HepG2 (cell line): Measurements from ENCODE around the gene YWHAH. TPM values are rescaled to one million over a fixed set of nuclear protein-coding genes. Genes with fewer than 3 reads are reported as not detected.

Source experiments
- CREM ChIP-seq, 2 experiments: sonication (generic) in 1 of 2; formaldehyde crosslinking in 1 of 2; IDR thresholded peaks; 2 replicates each; pipeline versions ENCODE4 v1.4.0 to v1.6.1; 2016 to 2020; ENCODE audit warnings: antibody characterized with exemption in 1 of 2, mild to moderate bottlenecking in 1 of 2, missing genetic modification reagents in 1 of 2
- EP300 ChIP-seq, 3 experiments: sonication (generic) in 1 of 3; formaldehyde crosslinking in 1 of 3; IDR thresholded peaks; 2 replicates each; pipeline versions ENCODE4 v1.5.1 to v1.6.1; 2011 to 2020; ENCODE audit warnings: low read depth in 2 of 3, low read length in 2 of 3, borderline replicate concordance in 1 of 3, improper control_type of control experiment in 1 of 3, mild to moderate bottlenecking in 1 of 3, missing genetic modification reagents in 1 of 3, moderate library complexity in 1 of 3
- ESRRA ChIP-seq: sonication (generic); formaldehyde crosslinking; IDR thresholded peaks from 2 replicates; pipeline ENCODE4 v1.5.1; 2020; ENCODE audit warnings: mild to moderate bottlenecking, low read depth, missing genetic modification reagents
- GATAD1 ChIP-seq: IDR thresholded peaks from 2 replicates; pipeline ENCODE4 v1.6.1; 2016; ENCODE audit warnings: missing genetic modification reagents, missing compliant biosample characterization
- NCOA1 ChIP-seq: sonication (generic); formaldehyde crosslinking; IDR thresholded peaks from 2 replicates; pipeline ENCODE4 v1.9.0; 2021; ENCODE audit warnings: missing genetic modification reagents
- NFRKB ChIP-seq: fragments of 450-650 bp; IDR thresholded peaks from 2 replicates; pipeline ENCODE4 v1.6.1; 2017
- POGZ ChIP-seq: sonication (generic); formaldehyde crosslinking; IDR thresholded peaks from 2 replicates; pipeline ENCODE4 v1.4.0; 2020; ENCODE audit warnings: mild to moderate bottlenecking, missing genetic modification reagents
- REPIN1 ChIP-seq: sonication (generic); formaldehyde crosslinking; IDR thresholded peaks from 2 replicates; pipeline ENCODE4 v1.8.0; 2022; ENCODE audit warnings: missing genetic modification reagents, low read depth, mild to moderate bottlenecking, borderline replicate concordance
- SALL1 ChIP-seq: sonication (generic); formaldehyde crosslinking; IDR thresholded peaks from 2 replicates; pipeline ENCODE4 v1.8.0; 2022; ENCODE audit warnings: mild to moderate bottlenecking, missing genetic modification reagents
- SP5 ChIP-seq: IDR thresholded peaks from 2 replicates; pipeline ENCODE4 v1.6.1; 2016; ENCODE audit warnings: low read depth, borderline replicate concordance
- SPEN ChIP-seq: sonication (generic); formaldehyde crosslinking; IDR thresholded peaks from 2 replicates; pipeline ENCODE4 v1.5.1; 2020; ENCODE audit warnings: low read depth, mild to moderate bottlenecking, missing genetic modification reagents
- TEAD3 ChIP-seq: optimal IDR thresholded peaks from 2 replicates; pipeline ENCODE3; 2016; ENCODE audit warnings: borderline replicate concordance
- ZIK1 ChIP-seq: sonication (generic); formaldehyde crosslinking; IDR thresholded peaks from 2 replicates; pipeline ENCODE4 v1.5.0; 2020; ENCODE audit warnings: mild to moderate bottlenecking, low read depth, missing genetic modification reagents, borderline replicate concordance
- ZNF121 ChIP-seq: sonication (generic); formaldehyde crosslinking; IDR thresholded peaks from 2 replicates; pipeline ENCODE4 v1.5.0; 2020; ENCODE audit warnings: mild to moderate bottlenecking, missing genetic modification reagents
- ZNF207 ChIP-seq: fragments of 450-650 bp; IDR thresholded peaks from 2 replicates; pipeline ENCODE4 v1.6.1; 2016; ENCODE audit warnings: antibody characterized with exemption, borderline replicate concordance
- ZNF792 ChIP-seq: IDR thresholded peaks from 2 replicates; pipeline ENCODE4 v1.6.1; 2016
- ZZZ3 ChIP-seq: sonication (generic); formaldehyde crosslinking; IDR thresholded peaks from 2 replicates; pipeline ENCODE4 v1.4.0; 2020; ENCODE audit warnings: missing genetic modification reagents, mild to moderate bottlenecking, borderline replicate concordance
- polyA plus RNA-seq, 8 experiments: library from polyadenylated mRNA; depleted of rRNA in 3 of 8; stranded (reverse) in 7 of 8; unstranded in 1 of 8; fragments of >200 nt; fragmentation: Illumina TruSeq in 4 of 8; extraction: Trizol in 4 of 8; gene quantifications; 2 replicates each; pipeline versions ENCODE4 v1.2.1 to v1.2.3, GENCODE V29; 2011 to 2016; ENCODE audit warnings: low read depth in 4 of 8, missing spikeins in 1 of 8, mixed read lengths in 1 of 8; ENCODE audit not compliant: insufficient read depth in 1 of 8
- total RNA-seq, 5 experiments: library from RNA; depleted of rRNA; stranded (reverse); fragments of >200 nt; fragmentation: Illumina TruSeq; extraction: Trizol; gene quantifications; 2 replicates each; pipeline ENCODE4 v1.2.3, GENCODE V29; 2016; ENCODE audit warnings: low read depth in 1 of 5
- TF ChIP-seq, protein P1 (sequence below): sonication (generic); formaldehyde crosslinking; IDR thresholded peaks from 2 replicates; pipeline ENCODE4 v1.9.0; 2021; ENCODE audit warnings: missing genetic modification reagents, mild to moderate bottlenecking, borderline replicate concordance
- TF ChIP-seq, protein P2 (sequence below): IDR thresholded peaks from 2 replicates; pipeline ENCODE4 v1.6.1; 2016; ENCODE audit warnings: missing genetic modification reagents, missing compliant biosample characterization
- TF ChIP-seq, protein P3 (sequence below): sonication (generic); formaldehyde crosslinking; IDR thresholded peaks from 2 replicates; pipeline ENCODE4 v1.5.0; 2020; ENCODE audit warnings: mild to moderate bottlenecking, missing genetic modification reagents, borderline replicate concordance
- TF ChIP-seq, protein P4 (sequence below): sonication (generic); formaldehyde crosslinking; IDR thresholded peaks from 2 replicates; pipeline ENCODE4 v1.4.0; 2020; ENCODE audit warnings: missing genetic modification reagents, low read depth, mild to moderate bottlenecking, borderline replicate concordance

YWHAH gene
- total and polyA plus RNA-seq, 2 of the 13 experiments (the other 11 are each of a cell fraction or from before 2014, with no cell fraction given), result 35.6 to 92.7 TPM

DNA sequence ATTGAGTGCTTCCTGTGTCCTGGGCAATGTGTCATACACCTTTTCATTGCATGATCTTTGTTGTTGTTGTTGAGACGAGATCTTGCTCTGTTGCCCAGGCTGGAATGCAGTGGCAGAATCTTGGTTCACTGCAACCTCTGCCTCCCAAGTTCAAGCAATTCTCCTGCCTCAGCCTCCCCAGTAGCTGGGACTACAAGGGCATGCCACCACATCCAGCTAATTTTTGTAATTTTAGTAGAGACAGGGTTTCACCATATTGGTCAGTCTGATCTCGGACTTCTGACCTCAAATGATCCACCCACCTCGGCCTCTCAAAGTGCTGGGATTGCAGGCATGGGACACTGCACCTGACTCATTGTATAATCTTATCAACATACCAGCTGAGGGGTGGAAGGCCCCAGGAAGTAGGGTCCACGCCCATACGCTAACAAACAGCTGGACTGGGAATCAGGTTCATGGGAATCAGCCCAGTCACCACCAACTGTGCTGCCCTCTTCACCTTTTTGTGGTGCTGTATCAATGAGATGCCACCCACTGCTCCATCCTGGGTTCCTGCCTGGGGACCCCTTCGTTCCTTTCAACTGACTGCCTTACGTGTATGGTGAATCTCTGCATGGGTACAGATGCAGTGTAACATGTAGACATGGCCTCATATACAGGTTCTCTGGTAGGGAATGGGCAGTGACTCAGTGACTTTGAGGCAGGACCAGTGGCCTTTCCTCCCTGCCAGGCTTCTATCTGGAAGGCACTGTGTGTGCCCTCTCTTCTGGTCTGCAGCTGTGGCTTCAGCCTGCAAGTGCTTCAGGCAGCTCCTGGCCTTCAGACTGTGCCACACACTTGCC, 32.5 kb upstream of the YWHAH start (continued):
- TF ChIP-seq REPIN1 (CRISPR knock-in tag) (peak; percentile 44; the same call in 1 of the 2 replicates), EP300 (IDR thresholded peaks at IDR 0.05; ENCODE audit: low read depth in 2 of 2, low read length in 2 of 2) (peak in 1 of 2 experiments; percentile 62; a peak in 1 of 4 replicates), EP300 (CRISPR knock-in tag; IDR thresholded peaks at IDR 0.05; ENCODE audit: borderline replicate concordance) (peak; percentile 68), ZIK1 (CRISPR knock-in tag) (no peak), ZZZ3 (CRISPR knock-in tag) (no peak), SP5 (peak; percentile 98), ZNF207 (no peak), NFRKB (no peak), GATAD1 (CRISPR knock-in tag) (peak; percentile 36; the same call in 1 of the 2 replicates), ZNF792 (peak; percentile 74; the same call in 1 of the 2 replicates), NCOA1 (CRISPR knock-in tag) (no peak), CREM (IDR thresholded peaks at IDR 0.05) (peak; percentile 37; the same call in 1 of the 2 replicates), CREM (CRISPR knock-in tag; IDR thresholded peaks at IDR 0.05) (no peak), SALL1 (CRISPR knock-in tag) (peak; percentile 80), SPEN (CRISPR knock-in tag) (peak; percentile 60; the same call in 1 of the 2 replicates), TEAD3 (CRISPR knock-in tag) (peak; percentile 92), ZNF121 (CRISPR knock-in tag) (peak; percentile 84), POGZ (CRISPR knock-in tag) (peak; percentile 50; the same call in 1 of the 2 replicates), ESRRA (CRISPR knock-in tag) (peak; percentile 49; the same call in 1 of the 2 replicates)
- TF ChIP-seq, protein P1, sequence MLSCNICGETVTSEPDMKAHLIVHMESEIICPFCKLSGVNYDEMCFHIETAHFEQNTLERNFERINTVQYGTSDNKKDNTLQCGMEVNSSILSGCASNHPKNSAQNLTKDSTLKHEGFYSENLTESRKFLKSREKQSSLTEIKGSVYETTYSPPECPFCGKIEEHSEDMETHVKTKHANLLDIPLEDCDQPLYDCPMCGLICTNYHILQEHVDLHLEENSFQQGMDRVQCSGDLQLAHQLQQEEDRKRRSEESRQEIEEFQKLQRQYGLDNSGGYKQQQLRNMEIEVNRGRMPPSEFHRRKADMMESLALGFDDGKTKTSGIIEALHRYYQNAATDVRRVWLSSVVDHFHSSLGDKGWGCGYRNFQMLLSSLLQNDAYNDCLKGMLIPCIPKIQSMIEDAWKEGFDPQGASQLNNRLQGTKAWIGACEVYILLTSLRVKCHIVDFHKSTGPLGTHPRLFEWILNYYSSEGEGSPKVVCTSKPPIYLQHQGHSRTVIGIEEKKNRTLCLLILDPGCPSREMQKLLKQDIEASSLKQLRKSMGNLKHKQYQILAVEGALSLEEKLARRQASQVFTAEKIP (CRISPR knock-in tag), result no peak
- TF ChIP-seq, protein P2, sequence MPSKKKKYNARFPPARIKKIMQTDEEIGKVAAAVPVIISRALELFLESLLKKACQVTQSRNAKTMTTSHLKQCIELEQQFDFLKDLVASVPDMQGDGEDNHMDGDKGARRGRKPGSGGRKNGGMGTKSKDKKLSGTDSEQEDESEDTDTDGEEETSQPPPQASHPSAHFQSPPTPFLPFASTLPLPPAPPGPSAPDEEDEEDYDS (CRISPR knock-in tag), result peak; percentile 31; the same call in 1 of the 2 replicates
- TF ChIP-seq, protein P3, sequence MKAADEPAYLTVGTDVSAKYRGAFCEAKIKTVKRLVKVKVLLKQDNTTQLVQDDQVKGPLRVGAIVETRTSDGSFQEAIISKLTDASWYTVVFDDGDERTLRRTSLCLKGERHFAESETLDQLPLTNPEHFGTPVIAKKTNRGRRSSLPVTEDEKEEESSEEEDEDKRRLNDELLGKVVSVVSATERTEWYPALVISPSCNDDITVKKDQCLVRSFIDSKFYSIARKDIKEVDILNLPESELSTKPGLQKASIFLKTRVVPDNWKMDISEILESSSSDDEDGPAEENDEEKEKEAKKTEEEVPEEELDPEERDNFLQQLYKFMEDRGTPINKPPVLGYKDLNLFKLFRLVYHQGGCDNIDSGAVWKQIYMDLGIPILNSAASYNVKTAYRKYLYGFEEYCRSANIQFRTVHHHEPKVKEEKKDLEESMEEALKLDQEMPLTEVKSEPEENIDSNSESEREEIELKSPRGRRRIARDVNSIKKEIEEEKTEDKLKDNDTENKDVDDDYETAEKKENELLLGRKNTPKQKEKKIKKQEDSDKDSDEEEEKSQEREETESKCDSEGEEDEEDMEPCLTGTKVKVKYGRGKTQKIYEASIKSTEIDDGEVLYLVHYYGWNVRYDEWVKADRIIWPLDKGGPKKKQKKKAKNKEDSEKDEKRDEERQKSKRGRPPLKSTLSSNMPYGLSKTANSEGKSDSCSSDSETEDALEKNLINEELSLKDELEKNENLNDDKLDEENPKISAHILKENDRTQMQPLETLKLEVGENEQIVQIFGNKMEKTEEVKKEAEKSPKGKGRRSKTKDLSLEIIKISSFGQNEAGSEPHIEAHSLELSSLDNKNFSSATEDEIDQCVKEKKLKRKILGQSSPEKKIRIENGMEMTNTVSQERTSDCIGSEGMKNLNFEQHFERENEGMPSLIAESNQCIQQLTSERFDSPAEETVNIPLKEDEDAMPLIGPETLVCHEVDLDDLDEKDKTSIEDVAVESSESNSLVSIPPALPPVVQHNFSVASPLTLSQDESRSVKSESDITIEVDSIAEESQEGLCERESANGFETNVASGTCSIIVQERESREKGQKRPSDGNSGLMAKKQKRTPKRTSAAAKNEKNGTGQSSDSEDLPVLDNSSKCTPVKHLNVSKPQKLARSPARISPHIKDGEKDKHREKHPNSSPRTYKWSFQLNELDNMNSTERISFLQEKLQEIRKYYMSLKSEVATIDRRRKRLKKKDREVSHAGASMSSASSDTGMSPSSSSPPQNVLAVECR (CRISPR knock-in tag), result peak; percentile 55; the same call in 1 of the 2 replicates
- TF ChIP-seq, protein P4, sequence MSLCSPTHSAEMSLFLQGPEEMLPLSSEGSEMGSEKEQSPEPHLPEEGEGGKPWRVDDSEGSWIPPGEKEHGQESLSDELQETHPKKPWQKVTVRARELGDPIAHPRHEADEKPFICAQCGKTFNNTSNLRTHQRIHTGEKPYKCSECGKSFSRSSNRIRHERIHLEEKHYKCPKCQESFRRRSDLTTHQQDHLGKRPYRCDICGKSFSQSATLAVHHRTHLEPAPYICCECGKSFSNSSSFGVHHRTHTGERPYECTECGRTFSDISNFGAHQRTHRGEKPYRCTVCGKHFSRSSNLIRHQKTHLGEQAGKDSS (CRISPR knock-in tag), result peak; percentile 45; the same call in 1 of the 2 replicates
